SK-N-SH treated with all-trans-retinoic acid at 6 μM for 48 hours (cell line): ENCODE measurements around the gene SERTAD2.

Source experiments
- ARNTL ChIP-seq: fragments of 450-650 bp; formaldehyde crosslinking; IDR thresholded peaks from 2 replicates; pipeline ENCODE4 v1.5.0; 2020; ENCODE audit warnings: low read depth, mild to moderate bottlenecking, moderate library complexity, borderline replicate concordance
- BACH2 ChIP-seq: fragments of 250-450 bp; sonication (Bioruptor Pico); IDR thresholded peaks from 2 replicates; pipeline ENCODE4 v1.9.0; 2021; ENCODE audit warnings: mild to moderate bottlenecking, borderline replicate concordance
- CSDC2 ChIP-seq: fragments of 250-450 bp; sonication (Bioruptor Pico); IDR thresholded peaks from 2 replicates; pipeline ENCODE4 v1.5.0; 2020; ENCODE audit warnings: mild to moderate bottlenecking, moderate library complexity
- GLIS3 ChIP-seq: fragments of 250-450 bp; sonication (Bioruptor Pico); IDR thresholded peaks from 2 replicates; pipeline ENCODE4 v1.5.0; 2020; ENCODE audit warnings: mild to moderate bottlenecking, moderate library complexity
- RARB ChIP-seq: fragments of 250-450 bp; sonication (Bioruptor Pico); IDR thresholded peaks from 2 replicates; pipeline ENCODE4 v1.8.0; 2021; ENCODE audit warnings: mild to moderate bottlenecking, moderate library complexity
- SNAI2 ChIP-seq: fragments of 250-450 bp; sonication (Bioruptor Pico); IDR thresholded peaks from 2 replicates; pipeline ENCODE4 v1.5.0; 2020; ENCODE audit warnings: mild to moderate bottlenecking, moderate library complexity
- ZFP3 ChIP-seq: fragments of 250-450 bp; sonication (Bioruptor Pico); IDR thresholded peaks from 2 replicates; pipeline ENCODE4 v1.5.0; 2020; ENCODE audit warnings: mild to moderate bottlenecking, moderate library complexity

DNA sequence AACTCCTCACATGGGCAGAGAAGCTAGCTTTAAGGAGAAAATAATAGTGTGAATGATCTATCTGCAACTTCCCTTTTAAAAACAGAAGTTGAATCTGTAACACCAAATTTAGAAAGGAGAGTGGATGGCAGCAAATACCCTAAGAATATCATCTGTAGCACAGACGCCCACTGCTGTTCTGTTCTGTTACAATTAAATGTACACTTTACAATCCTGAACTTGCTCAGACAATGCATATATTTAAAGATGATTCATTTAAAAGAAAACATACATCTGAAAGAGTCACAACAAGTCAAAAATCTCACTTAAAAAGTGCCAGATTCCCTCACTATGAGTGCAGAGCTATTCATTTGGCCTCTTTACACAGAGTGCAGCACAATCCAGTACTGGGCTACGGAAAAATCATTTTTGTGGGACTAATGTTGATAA, 8.0 kb upstream of the SERTAD2 start:
- TF ChIP-seq BACH2 (CRISPR knock-in tag): no peak
- no peak for TF ChIP-seq ARNTL (CRISPR knock-in tag)
- TF ChIP-seq SNAI2 (CRISPR knock-in tag): no peak
- TF ChIP-seq CSDC2 (CRISPR knock-in tag): no peak
- TF ChIP-seq ZFP3: no peak
- TF ChIP-seq GLIS3 (CRISPR knock-in tag): no peak
- TF ChIP-seq RARB: no peak
